Activated CD8-positive, alpha-beta memory T cell treated with anti-CD3 and anti-CD28 coated beads, Interleukin-2, amount 50 U/mL, for 1 hour (primary cell): ENCODE measurements around the gene OSBPL6.

Source experiments
- DNase-seq: peaks from one replicate; pipeline ENCODE4 v3.0.0-alpha.2; 2020; ENCODE audit errors: extremely low read depth

The OSBPL6 gene

DNA sequence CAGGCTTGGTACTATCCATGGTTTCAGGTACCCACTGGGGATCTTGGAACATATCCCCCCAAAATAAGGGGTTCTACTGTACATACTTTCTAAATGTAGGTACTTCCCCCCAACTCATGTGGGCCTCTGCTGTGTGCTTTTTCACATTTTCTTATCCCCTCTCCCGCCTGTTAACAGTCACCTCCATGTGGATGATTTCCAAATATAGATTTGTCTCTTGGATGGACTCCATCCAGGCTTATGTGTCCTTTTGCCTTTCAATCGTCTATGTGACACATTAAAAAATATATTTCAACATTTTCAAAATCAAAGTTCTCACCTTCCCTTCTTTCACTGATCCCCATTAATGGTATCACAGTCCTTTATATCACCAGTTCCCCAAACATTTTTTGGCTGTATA lies 44.4 kb downstream of the OSBPL6 start:
- no peak for DNase-seq

- DNase-seq: no peak
Measured at GRCh38 chr2:178241844-178242551, 47.7 kb downstream of the OSBPL6 start.

- DNase-seq: no peak
Measured at GRCh38 chr2:178242552-178242883, 48.2 kb downstream of the OSBPL6 start.

GRCh38 chr2:178243961-178244360 lies 49.6 kb downstream of the OSBPL6 start:
- no peak for DNase-seq

DNA sequence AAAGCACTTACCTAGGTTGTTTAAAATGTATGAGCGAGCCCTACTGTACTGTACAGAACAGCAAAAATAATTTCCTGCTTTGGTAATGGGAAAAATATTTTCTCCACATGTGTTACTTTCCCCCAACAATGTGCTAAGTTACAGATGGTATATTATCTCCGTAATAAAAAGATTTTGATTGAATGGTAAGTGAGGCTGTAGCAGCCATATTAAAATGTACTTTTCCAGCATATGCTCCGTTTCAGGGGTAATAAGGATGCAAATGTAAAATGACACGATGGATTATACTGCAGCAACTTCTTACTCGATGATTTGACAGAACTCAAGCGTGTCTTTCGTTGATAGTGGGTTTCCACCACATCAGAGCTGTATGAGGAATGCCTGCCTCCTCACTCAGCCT lies 50.5 kb downstream of the OSBPL6 start:
- DNase-seq: no peak

- DNase-seq: no peak
Measured at GRCh38 chr2:178246696-178247095, 52.4 kb downstream of the OSBPL6 start.

DNA sequence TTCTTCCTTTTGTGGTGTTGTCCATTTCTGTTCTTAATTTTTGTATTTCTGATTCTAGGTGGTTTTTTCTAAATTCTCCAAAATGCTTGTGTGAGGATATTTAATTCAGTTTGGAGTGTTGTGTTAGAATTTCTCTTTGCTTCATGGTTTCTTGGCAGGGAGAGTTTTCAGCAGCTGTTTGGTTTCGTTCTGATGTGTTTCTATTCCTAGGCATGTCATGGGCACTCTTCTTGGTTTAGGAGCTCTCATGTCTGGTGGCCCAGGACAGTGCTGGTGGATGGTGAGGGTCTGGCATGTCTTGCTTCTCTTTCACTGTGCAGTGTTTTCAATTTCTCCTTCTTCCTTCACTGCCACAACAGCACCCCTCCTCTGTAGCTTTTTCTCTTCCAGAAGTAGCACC lies 52.9 kb downstream of the OSBPL6 start:
- no peak for DNase-seq

DNA sequence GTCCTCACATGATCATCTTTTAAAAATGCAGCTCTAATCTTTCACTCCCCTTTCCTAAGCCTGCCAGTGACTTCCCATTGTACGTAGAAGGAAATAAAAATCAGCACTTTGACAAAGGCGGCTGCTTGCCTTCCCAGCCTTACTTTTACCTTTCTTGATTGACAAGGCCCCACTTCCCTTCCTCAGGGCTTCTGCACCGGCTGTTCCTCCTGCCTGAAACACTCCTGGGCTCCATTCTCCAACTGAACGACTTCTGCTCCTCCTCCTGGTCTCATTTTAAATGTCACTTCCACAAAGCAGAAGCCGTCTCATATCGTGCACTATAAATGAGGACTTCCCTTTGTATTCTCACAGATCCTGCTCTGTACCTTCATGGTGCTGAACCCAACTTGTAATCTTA lies 56.1 kb downstream of the OSBPL6 start:
- no peak for DNase-seq

DNA sequence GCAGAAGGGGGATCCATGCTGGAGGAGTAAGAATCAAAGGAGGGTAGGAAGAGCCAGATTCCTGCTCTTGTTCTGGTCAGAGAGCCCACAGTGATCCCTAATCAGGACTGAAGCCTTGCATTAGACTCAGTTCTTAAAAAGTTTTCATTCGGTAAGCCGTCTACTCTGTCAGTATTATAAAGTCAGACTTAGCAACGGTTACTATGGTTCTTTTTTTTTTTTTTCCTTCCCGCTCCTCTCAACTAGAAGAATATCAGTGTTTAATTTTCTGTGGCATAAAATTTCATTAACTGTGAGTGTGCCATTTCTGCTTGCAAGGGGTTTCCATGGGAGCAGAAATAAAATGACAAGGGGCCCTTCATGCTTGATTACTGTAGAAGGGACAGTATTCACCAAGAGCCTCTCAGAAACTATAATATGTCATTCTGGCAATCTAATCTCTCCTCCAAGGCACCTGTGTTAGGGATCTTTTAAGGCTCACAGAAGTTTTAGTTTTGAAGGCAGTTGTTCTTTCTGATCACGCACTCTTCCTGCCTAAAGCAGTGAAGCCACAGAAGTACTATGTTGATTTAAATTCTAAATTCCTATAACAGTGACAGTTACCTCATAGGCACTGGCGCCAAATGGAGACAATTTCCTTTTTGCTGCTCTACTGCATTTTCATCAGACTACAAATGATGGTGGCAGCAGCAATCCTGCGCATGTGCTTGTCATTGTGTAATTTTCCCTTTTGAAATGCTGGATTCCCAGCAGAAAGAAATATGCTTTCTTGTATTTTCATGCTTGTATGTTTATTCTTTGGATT lies 57.0 kb downstream of the OSBPL6 start:
- DNase-seq: no peak

- DNase-seq: no peak
Measured at GRCh38 chr2:178256382-178257042, 62.2 kb downstream of the OSBPL6 start.

DNA sequence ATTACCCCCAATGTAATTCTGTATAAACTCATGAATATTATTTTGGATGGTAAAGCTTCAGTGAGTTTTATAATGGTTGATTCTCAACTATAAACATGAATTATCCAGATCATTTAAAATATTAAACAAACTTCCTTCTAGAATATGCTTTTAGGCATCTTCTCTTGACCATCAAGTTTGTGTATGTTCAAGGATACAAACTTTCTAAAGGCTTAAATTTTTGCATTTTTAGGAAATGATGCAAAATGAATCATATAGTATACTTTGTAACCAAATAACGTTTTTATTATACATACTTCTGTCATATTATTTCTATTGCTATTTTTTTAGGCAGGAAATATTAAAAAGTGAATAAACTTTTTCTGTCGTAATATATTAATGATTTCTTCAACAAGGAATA lies 62.8 kb downstream of the OSBPL6 start:
- no peak for DNase-seq

- no peak for DNase-seq
Measured at GRCh38 chr2:178258916-178259315, 64.6 kb downstream of the OSBPL6 start.

- no peak for DNase-seq
Measured at GRCh38 chr2:178263159-178263860, 69.0 kb downstream of the OSBPL6 start.

DNA sequence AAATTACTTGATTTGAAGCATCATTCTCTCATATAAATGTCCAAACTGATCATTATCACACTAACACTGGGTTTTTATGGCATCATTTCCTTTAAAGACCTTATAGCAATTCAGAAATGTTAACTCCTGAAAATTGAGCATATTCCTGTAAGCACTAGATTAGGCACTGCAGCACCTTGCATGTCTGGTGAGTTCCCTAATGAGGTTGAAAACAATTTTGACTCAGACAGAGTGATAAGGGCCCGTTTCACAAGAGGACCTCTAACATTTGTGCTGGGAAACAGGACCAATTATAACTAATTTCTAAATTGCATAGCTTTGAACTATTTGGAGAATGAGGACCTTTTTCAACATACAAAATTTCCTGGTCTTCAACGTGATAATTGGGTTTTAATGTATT lies 69.9 kb downstream of the OSBPL6 start:
- no peak for DNase-seq

GRCh38 chr2:178265851-178266250 lies 71.5 kb downstream of the OSBPL6 start:
- DNase-seq: no peak

GRCh38 chr2:178266445-178266844 lies 72.1 kb downstream of the OSBPL6 start:
- no peak for DNase-seq

GRCh38 chr2:178267660-178268059 lies 73.3 kb downstream of the OSBPL6 start:
- DNase-seq: no peak

GRCh38 chr2:178268435-178268834 lies 74.1 kb downstream of the OSBPL6 start:
- no peak for DNase-seq

GRCh38 chr2:178269438-178270224 lies 75.3 kb downstream of the OSBPL6 start:
- no peak for DNase-seq

GRCh38 chr2:178270338-178270737 lies 76.0 kb downstream of the OSBPL6 start:
- no peak for DNase-seq

DNA sequence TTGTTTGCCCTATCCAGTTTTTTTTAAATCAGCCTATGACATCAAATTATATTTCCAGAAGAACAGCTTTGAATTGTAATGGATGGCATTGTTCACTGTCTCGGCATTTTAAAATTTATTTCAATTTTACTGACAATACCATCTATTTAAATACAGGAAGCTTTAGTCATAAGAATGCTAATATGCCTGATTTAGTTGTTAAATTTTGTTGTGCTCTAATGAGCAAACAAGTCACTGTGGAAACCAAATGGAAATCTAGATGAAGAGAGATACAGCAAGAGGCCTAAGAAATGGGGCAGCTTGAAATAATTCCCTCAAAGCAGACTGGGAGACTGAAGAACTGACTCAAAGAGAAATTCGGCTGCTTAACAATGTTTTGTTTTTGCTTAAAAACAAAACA lies 76.8 kb downstream of the OSBPL6 start:
- no peak for DNase-seq
